HG03064 (cell line): Measurements from ENCODE around the gene XG.
"Not testable (repeated sequence)": the region's sequence is repeated elsewhere in the genome, so short reads cannot be mapped to it uniquely, and the experiment has no call there.

Experiments used
- ATAC-seq: cut with Tn5 transposase; IDR thresholded peaks from one replicate; pipeline ENCODE4 v1.9.1; 2021; ENCODE audit warnings: low read depth; ENCODE audit not compliant: unreplicated experiment

The XG gene

GRCh38 chrX:2732649-2733048 lies 19.2 kb upstream of the XG start:
- ATAC-seq, result no peak

- ATAC-seq, result no peak
These were observed 18.6 kb upstream of the XG start for GRCh38 chrX:2733286-2733685.

GRCh38 chrX:2735270-2735669 lies 16.6 kb upstream of the XG start:
- ATAC-seq, result no peak

- no peak for ATAC-seq
These were observed 11.2 kb upstream of the XG start for GRCh38 chrX:2740672-2741071.

- no peak for ATAC-seq
These were observed 10.5 kb upstream of the XG start for GRCh38 chrX:2741386-2741785.

GRCh38 chrX:2746250-2746649 lies 5.6 kb upstream of the XG start:
- ATAC-seq, result not testable (repeated sequence)

GRCh38 chrX:2748171-2748814 lies 3.5 kb upstream of the XG start:
- ATAC-seq, result no peak

GRCh38 chrX:2748815-2749188 lies 3.0 kb upstream of the XG start:
- ATAC-seq, result no peak

GRCh38 chrX:2751291-2751690 lies 549 bp upstream of the XG start:
- ATAC-seq, result no peak

GRCh38 chrX:2752441-2752840 lies 601 bp downstream of the XG start:
- ATAC-seq, result not testable (repeated sequence)

- not testable (repeated sequence) for ATAC-seq
These were observed 3.4 kb downstream of the XG start for GRCh38 chrX:2755163-2755715.

GRCh38 chrX:2756548-2756947 lies 4.7 kb downstream of the XG start:
- no peak for ATAC-seq

GRCh38 chrX:2761246-2761645 lies 9.4 kb downstream of the XG start:
- ATAC-seq, result no peak

- ATAC-seq, result not testable (repeated sequence)
These were observed 10.8 kb downstream of the XG start for GRCh38 chrX:2762671-2763070.

GRCh38 chrX:2764766-2765548 lies 13.1 kb downstream of the XG start:
- ATAC-seq, result not testable (repeated sequence)

GRCh38 chrX:2765549-2765830 lies 13.7 kb downstream of the XG start:
- no peak for ATAC-seq

GRCh38 chrX:2766906-2767305 lies 15.1 kb downstream of the XG start:
- no peak for ATAC-seq

GRCh38 chrX:2767631-2768455 lies 16.0 kb downstream of the XG start:
- no peak for ATAC-seq

- no peak for ATAC-seq
These were observed 17.8 kb downstream of the XG start for GRCh38 chrX:2769615-2770014.

- ATAC-seq, result not testable (repeated sequence)
These were observed 21.6 kb downstream of the XG start for GRCh38 chrX:2773166-2774055.
